ENCODE measurements around the gene ARPC4. TPM values are rescaled to one million over a fixed set of nuclear protein-coding genes. Genes with fewer than 3 reads are reported as not detected.

The ARPC4 gene
- total and polyA plus RNA-seq, 10 of the 15 experiments (the other 5 are each of a cell fraction or from before 2014, with no cell fraction given): 42.0 to 354 (median 268) TPM

DNA sequence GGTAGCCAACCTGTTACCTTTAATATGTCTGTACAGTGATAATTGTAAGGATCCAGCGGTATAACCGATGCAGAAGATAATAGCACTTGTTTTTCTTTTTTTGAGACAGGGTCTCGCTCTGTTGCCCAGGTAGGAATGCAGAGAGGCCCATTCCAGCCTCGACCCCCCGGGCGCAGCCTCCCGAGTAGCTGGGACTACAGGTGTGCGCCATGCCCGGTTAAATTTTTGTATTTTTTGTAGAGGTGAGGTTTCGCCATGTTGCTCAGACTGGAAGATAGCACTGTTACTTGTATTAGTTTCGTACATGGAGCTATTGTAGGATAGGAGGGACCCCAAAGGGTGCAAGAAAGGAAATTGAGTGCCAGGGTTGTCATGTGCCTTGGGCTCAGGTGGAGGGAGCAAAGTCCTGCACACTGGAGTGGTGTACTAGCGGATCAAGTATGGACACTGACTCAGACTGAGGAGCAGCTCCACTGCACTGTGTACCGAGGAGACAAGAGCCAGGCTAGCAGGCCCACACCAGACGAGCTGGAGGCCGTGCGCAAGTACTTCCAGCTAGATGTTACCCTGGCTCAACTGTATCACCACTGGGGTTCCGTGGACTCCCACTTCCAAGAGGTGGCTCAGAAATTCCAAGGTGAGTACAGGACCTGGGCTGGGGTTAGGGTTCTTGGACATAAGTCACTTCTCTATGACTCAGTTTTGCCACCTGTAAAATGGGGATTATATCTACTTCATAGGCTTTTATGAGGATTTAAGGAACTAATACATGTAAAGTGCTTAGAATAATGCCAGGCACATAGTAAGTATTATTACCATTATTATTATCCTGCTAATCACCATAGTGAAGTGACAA lies 42.1 kb upstream of the ARPC4 start:
- RAD21 ChIA-PET (ENCODE audit: unreplicated experiment): interaction anchor here (0.6 to 3.1 kb wide), 6 partner anchors 15 to 182 kb away, joined by 3 to 11 read pairs (median 6); partner anchors contain the start of genes ARPC4, BRPF1 and TADA3
- peak; percentile 35 for ATAC-seq
- SMC1A ChIA-PET (ENCODE audit: uncharacterized antibody, unreplicated experiment): interaction anchor here (0.9 to 2.6 kb wide), 2 partner anchors 19 to 24 kb away, joined by 3 to 16 read pairs; partner anchors contain the start of gene BRPF1
- Histone ChIP-seq H3K36me3 (ENCODE audit: control insufficient read depth in 2 of 2, insufficient read depth in 2 of 2, low read length in 1 of 2) (peaks cover 10 to 15% of the 10 kb centered on the region in 2 experiments; a peak in 3 of 4 replicates), H3K4me2 (ENCODE audit: control insufficient read depth, insufficient read depth) (peak overlapping the region; percentile 70), H2AFZ (ENCODE audit: control insufficient read depth, low read depth, low read length) (peak overlapping the region; percentile 99), H3K79me2 (ENCODE audit: control insufficient read depth, insufficient read depth, low read length) (peaks cover 15% of the 10 kb centered on the region), H3K4me1 (ENCODE audit: control insufficient read depth, insufficient read depth, low read length) (peaks cover 21% of the 10 kb centered on the region), H3K27ac (ENCODE audit: control insufficient read depth, insufficient read depth) (peak overlapping the region; percentile 82), H3K9ac (ENCODE audit: control insufficient read depth, insufficient read depth, low read length) (peak overlapping the region; percentile 86), H3K4me3 (peak overlapping the region; percentile 88), H3K27me3 (replicated peaks in 1 of 2; ENCODE audit: control insufficient read depth in 2 of 2, insufficient read depth in 2 of 2, low read length in 1 of 2) (no peaks in the 10 kb centered on the region), H3K9me3 (replicated peaks; ENCODE audit: control insufficient read depth, insufficient read depth, low read length) (no peaks in the 10 kb centered on the region), H4K20me1 (ENCODE audit: control insufficient read depth, insufficient read depth) (no peaks in the 10 kb centered on the region)
- BruUV-seq (replicated peaks): no TSS peak
- peak; percentile 75 for FAIRE-seq
- in situ Hi-C loops (cut with MboI) (no loop called here), intact Hi-C loops (cut with micrococcal nuclease; ENCODE audit: unreplicated experiment) (loop anchor here (1.0 kb wide), 1 partner anchor 42 kb away; the partner anchor contains the start of gene TADA3)
- under 1% methylated on average over 17 of the region's 17 CpGs for WGBS (ENCODE audit: insufficient coverage, insufficient replicate concordance, low lambda C conversion rate, missing lambda C conversion rate)
- no peak for DNase-seq (ENCODE audit: low read depth, low spot score)
- CTCF ChIA-PET: interaction anchor here (0.5 to 3.2 kb wide), 3 partner anchors 18 to 48 kb away, joined by 3 to 24 read pairs (median 4); partner anchors contain the start of genes ARPC4, BRPF1 and TADA3
- POLR2A ChIA-PET: interaction anchor here (1.2 to 2.9 kb wide), 6 partner anchors 28 to 140 kb away, joined by 3 to 20 read pairs (median 4); partner anchors contain the start of genes ARPC4, JAGN1 and TADA3
- TF ChIP-seq CBX5 (IDR thresholded peaks at IDR 0.05; ENCODE audit: low read depth) (no peak), NBN (IDR thresholded peaks at IDR 0.05) (no peak), JUNB (IDR thresholded peaks at IDR 0.05) (no peak), ZBTB11 (CRISPR knock-in tag; IDR thresholded peaks at IDR 0.05) (no peak), E4F1 (IDR thresholded peaks at IDR 0.05; ENCODE audit: borderline replicate concordance, partially characterized antibody) (no peak)
- TF ChIP-seq, protein P1, sequence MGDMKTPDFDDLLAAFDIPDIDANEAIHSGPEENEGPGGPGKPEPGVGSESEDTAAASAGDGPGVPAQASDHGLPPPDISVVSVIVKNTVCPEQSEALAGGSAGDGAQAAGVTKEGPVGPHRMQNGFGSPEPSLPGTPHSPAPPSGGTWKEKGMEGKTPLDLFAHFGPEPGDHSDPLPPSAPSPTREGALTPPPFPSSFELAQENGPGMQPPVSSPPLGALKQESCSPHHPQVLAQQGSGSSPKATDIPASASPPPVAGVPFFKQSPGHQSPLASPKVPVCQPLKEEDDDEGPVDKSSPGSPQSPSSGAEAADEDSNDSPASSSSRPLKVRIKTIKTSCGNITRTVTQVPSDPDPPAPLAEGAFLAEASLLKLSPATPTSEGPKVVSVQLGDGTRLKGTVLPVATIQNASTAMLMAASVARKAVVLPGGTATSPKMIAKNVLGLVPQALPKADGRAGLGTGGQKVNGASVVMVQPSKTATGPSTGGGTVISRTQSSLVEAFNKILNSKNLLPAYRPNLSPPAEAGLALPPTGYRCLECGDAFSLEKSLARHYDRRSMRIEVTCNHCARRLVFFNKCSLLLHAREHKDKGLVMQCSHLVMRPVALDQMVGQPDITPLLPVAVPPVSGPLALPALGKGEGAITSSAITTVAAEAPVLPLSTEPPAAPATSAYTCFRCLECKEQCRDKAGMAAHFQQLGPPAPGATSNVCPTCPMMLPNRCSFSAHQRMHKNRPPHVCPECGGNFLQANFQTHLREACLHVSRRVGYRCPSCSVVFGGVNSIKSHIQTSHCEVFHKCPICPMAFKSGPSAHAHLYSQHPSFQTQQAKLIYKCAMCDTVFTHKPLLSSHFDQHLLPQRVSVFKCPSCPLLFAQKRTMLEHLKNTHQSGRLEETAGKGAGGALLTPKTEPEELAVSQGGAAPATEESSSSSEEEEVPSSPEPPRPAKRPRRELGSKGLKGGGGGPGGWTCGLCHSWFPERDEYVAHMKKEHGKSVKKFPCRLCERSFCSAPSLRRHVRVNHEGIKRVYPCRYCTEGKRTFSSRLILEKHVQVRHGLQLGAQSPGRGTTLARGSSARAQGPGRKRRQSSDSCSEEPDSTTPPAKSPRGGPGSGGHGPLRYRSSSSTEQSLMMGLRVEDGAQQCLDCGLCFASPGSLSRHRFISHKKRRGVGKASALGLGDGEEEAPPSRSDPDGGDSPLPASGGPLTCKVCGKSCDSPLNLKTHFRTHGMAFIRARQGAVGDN (IDR thresholded peaks at IDR 0.05): no peak
